HCT116 (cell line): Measurements from ENCODE around the gene KRTAP19-8. TPM values are rescaled to one million over a fixed set of nuclear protein-coding genes. Genes with fewer than 3 reads are reported as not detected.

Experiments used
- ATAC-seq: fragments of 200-7000 bp; cut with Tn5 transposase; 2 replicates; pipeline ENCODE4 v1.9.1; 2020; ENCODE audit warnings: mild to moderate bottlenecking, moderate library complexity
- BruUV-seq: library from RNA; stranded (reverse); fragments of 400-500 nt; replicated peaks from 2 replicates; lab custom pipeline; 2021; lab: Mats Ljungman, UMichigan
- CTCF ChIA-PET: fragments of 300-600 bp; sonication (Branson Sonifier 250); formaldehyde crosslinking; loops from one replicate; lab custom pipeline; 2021; ENCODE audit warnings: antibody characterized with exemption; lab: Charles Lee
- POLR2A ChIA-PET: fragments of 300-600, 350-600 bp; sonication (Branson Sonifier 250); formaldehyde crosslinking; loops from one replicate; lab custom pipeline; 2021; ENCODE audit warnings: antibody characterized with exemption; lab: Charles Lee
- RAD21 ChIA-PET, 2 experiments: fragments of 300-600 bp; sonication (Branson Sonifier 250); formaldehyde crosslinking; loops; one replicate each; lab custom pipeline; 2023; ENCODE audit warnings: low total read pairs in 2 of 2; ENCODE audit not compliant: uncharacterized antibody in 2 of 2, unreplicated experiment in 2 of 2, low non-redundant PET in 1 of 2; lab: Charles Lee
- DNase-seq: peaks from one replicate; pipeline ENCODE4 v3.0.0-alpha.2; 2010; ENCODE audit warnings: low read depth, low spot score
- H2AFZ ChIP-seq: fragments of 200-600 bp; shearing (Covaris generic), sonication (generic); 2 replicates; pipeline ENCODE4 v1.6.1; 2017; ENCODE audit warnings: low read depth, mixed run types, mixed read lengths, antibody characterized with exemption, low read length; ENCODE audit not compliant: poor library complexity, severe bottlenecking
- H3K27ac ChIP-seq: 2 replicates; pipeline ENCODE4 v1.5.1; 2012; ENCODE audit warnings: low read depth, low read length
- H3K27me3 ChIP-seq: fragments of 200-600 bp; sonication (generic); 2 replicates; pipeline ENCODE4 v1.6.1; 2016; ENCODE audit warnings: mixed run types, low read length, mixed read lengths; ENCODE audit not compliant: insufficient read depth
- H3K36me3 ChIP-seq, 2 experiments: fragments of 200-500 bp in 1 of 2; fragments of 200-600 bp in 1 of 2; sonication (Bioruptor generic) in 1 of 2; sonication (generic) in 1 of 2; 2 replicates each; pipeline versions ENCODE4 v1.5.1 to v1.6.1; 2014 to 2016; ENCODE audit warnings: low read length in 2 of 2, inconsistent platforms in 1 of 2, mixed read lengths in 1 of 2, mixed run types in 1 of 2; ENCODE audit not compliant: insufficient read depth in 2 of 2, control insufficient read depth in 1 of 2
- H3K4me1 ChIP-seq, 2 experiments: fragments of 200-600 bp in 1 of 2; sonication (generic) in 1 of 2; 2 replicates each; pipeline versions ENCODE4 v1.5.1 to v1.6.1; 2012 to 2017; ENCODE audit warnings: low read length in 2 of 2, inconsistent platforms in 1 of 2, mild to moderate bottlenecking in 1 of 2, mixed read lengths in 1 of 2, mixed run types in 1 of 2, moderate library complexity in 1 of 2; ENCODE audit not compliant: insufficient read depth in 2 of 2, control insufficient read depth in 1 of 2
- H3K4me2 ChIP-seq: fragments of 200-600 bp; sonication (generic); 2 replicates; pipeline ENCODE4 v1.6.1; 2017; ENCODE audit warnings: mixed run types, low read length, mixed read lengths
- H3K4me3 ChIP-seq, 2 experiments: fragments of 200-600 bp in 1 of 2; sonication (generic) in 1 of 2; replicated peaks in 1 of 2; 2 replicates each; pipeline ENCODE4 v1.5.1; 2011 to 2016; ENCODE audit warnings: low read length in 2 of 2, control low read depth in 1 of 2, low read depth in 1 of 2, mild to moderate bottlenecking in 1 of 2, mixed read lengths in 1 of 2, mixed run types in 1 of 2
- H3K79me2 ChIP-seq: fragments of 200-600 bp; sonication (generic); 2 replicates; pipeline ENCODE4 v1.6.1; 2017; ENCODE audit warnings: mild to moderate bottlenecking, mixed run types, low read length, moderate library complexity, mixed read lengths; ENCODE audit not compliant: insufficient read depth
- H3K9ac ChIP-seq: fragments of 200-600 bp; sonication (generic); 2 replicates; pipeline ENCODE4 v1.6.1; 2016; ENCODE audit warnings: low read length, mixed read lengths
- H3K9me2 ChIP-seq: fragments of 200-600 bp; sonication (generic), shearing (Covaris generic); 2 replicates; pipeline ENCODE4 v1.6.1; 2017; ENCODE audit warnings: mixed run types, mild to moderate bottlenecking, moderate library complexity; ENCODE audit not compliant: insufficient read depth
- H3K9me3 ChIP-seq, 2 experiments: fragments of 200-500 bp in 1 of 2; fragments of 200-600 bp in 1 of 2; sonication (Bioruptor generic) in 1 of 2; sonication (generic) in 1 of 2; 2 replicates each; pipeline ENCODE4 v1.6.1; 2014 to 2017; ENCODE audit warnings: low read length in 2 of 2, mixed read lengths in 2 of 2, inconsistent platforms in 1 of 2, low read depth in 1 of 2, mild to moderate bottlenecking in 1 of 2, mixed run types in 1 of 2, moderate library complexity in 1 of 2; ENCODE audit not compliant: control insufficient read depth in 1 of 2, insufficient read depth in 1 of 2
- H4K20me1 ChIP-seq: fragments of 200-600 bp; sonication (generic), shearing (Covaris generic); 2 replicates; pipeline ENCODE4 v1.6.1; 2017; ENCODE audit warnings: mixed run types, mild to moderate bottlenecking, moderate library complexity; ENCODE audit not compliant: insufficient read depth
- CEBPB ChIP-seq: IDR thresholded peaks from 2 replicates; pipeline ENCODE4 v1.6.1; 2012; ENCODE audit warnings: low read depth
- CTCF ChIP-seq, 3 experiments: fragments of 200-600 bp in 1 of 3; sonication (generic) in 1 of 3; IDR thresholded peaks in 2 of 3; conservative IDR thresholded peaks in 1 of 3; 2 replicates each; pipeline ENCODE4 v1.5.1; 2012 to 2017; ENCODE audit warnings: low read depth in 2 of 3, low read length in 2 of 3, antibody characterized with exemption in 1 of 3, borderline replicate concordance in 1 of 3, control low read depth in 1 of 3, mild to moderate bottlenecking in 1 of 3, mixed read lengths in 1 of 3, mixed run types in 1 of 3, moderate library complexity in 1 of 3; ENCODE audit not compliant: insufficient read depth in 1 of 3
- EGR1 ChIP-seq: IDR thresholded peaks from 2 replicates; pipeline ENCODE4 v1.6.1; 2012; ENCODE audit warnings: low read depth
- ELF1 ChIP-seq: IDR thresholded peaks from 2 replicates; pipeline ENCODE4 v1.6.1; 2012; ENCODE audit warnings: low read depth, borderline replicate concordance
- EZH2 ChIP-seq: fragments of 200-600 bp; sonication (generic); IDR thresholded peaks from 2 replicates; pipeline ENCODE4 v1.6.1; 2017; ENCODE audit warnings: antibody characterized with exemption, mixed run types
- JUND ChIP-seq: IDR thresholded peaks from 2 replicates; pipeline ENCODE4 v1.6.1; 2012
- POLR2A ChIP-seq: IDR thresholded peaks from 2 replicates; pipeline ENCODE4 v1.7.0; 2011; ENCODE audit warnings: borderline replicate concordance; ENCODE audit not compliant: insufficient read depth, insufficient read length; ENCODE audit errors: extremely low read depth
- RAD21 ChIP-seq: IDR thresholded peaks from 2 replicates; pipeline ENCODE4 v1.6.1; 2012; ENCODE audit warnings: low read depth, mild to moderate bottlenecking
- SIN3A ChIP-seq: IDR thresholded peaks from 2 replicates; pipeline ENCODE4 v1.6.1; 2012; ENCODE audit warnings: low read depth
- ZNF274 ChIP-seq: fragments of 200-500 bp; sonication (Bioruptor generic); IDR thresholded peaks from 2 replicates; pipeline ENCODE4 v1.6.1; 2014; ENCODE audit warnings: mild to moderate bottlenecking, low read depth, low read length, inconsistent platforms
- intact Hi-C: fragments of 100-400 bp; cut with micrococcal nuclease; formaldehyde crosslinking; loops from 2 replicates; pipeline ENCODE4 v1.10.0; 2022
- total RNA-seq: library from RNA; stranded (reverse); gene quantifications from one replicate; pipeline ENCODE4 v1.2.1, GENCODE V29; 2021; ENCODE audit not compliant: unreplicated experiment
- TF ChIP-seq, protein P1 (sequence below): IDR thresholded peaks from 2 replicates; pipeline ENCODE4 v1.6.1; 2011; ENCODE audit warnings: mild to moderate bottlenecking, low read length, moderate library complexity; ENCODE audit not compliant: insufficient replicate concordance; ENCODE audit errors: extremely low read depth
- TF ChIP-seq, protein P2 (sequence below): IDR thresholded peaks from 2 replicates; pipeline ENCODE4 v1.6.1; 2012
- TF ChIP-seq, protein P3 (sequence below): IDR thresholded peaks from 2 replicates; pipeline ENCODE4 v1.6.1; 2012; ENCODE audit warnings: low read depth

Gene KRTAP19-8
- total RNA-seq, 1 experiment from 2014 or later = not detected

GRCh38 chr21:31075848-31076247 lies 37.6 kb upstream of the KRTAP19-8 start (continued):
- no peak for TF ChIP-seq CTCF (IDR thresholded peaks at IDR 0.05 in 2 of 3, conservative IDR thresholded peaks at IDR 0.05 in 1 of 3; ENCODE audit: borderline replicate concordance in 1 of 3, insufficient read depth in 1 of 3, low read depth in 2 of 3, low read length in 2 of 3)
- no peak for TF ChIP-seq EGR1
- TF ChIP-seq, protein P1, sequence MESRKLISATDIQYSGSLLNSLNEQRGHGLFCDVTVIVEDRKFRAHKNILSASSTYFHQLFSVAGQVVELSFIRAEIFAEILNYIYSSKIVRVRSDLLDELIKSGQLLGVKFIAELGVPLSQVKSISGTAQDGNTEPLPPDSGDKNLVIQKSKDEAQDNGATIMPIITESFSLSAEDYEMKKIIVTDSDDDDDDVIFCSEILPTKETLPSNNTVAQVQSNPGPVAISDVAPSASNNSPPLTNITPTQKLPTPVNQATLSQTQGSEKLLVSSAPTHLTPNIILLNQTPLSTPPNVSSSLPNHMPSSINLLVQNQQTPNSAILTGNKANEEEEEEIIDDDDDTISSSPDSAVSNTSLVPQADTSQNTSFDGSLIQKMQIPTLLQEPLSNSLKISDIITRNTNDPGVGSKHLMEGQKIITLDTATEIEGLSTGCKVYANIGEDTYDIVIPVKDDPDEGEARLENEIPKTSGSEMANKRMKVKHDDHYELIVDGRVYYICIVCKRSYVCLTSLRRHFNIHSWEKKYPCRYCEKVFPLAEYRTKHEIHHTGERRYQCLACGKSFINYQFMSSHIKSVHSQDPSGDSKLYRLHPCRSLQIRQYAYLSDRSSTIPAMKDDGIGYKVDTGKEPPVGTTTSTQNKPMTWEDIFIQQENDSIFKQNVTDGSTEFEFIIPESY = no peak
- no peak for TF ChIP-seq RAD21
- no peak for TF ChIP-seq ZNF274
- no peak for TF ChIP-seq POLR2A
- no peak for TF ChIP-seq JUND
- TF ChIP-seq EZH2 = no peak
- TF ChIP-seq, protein P2, sequence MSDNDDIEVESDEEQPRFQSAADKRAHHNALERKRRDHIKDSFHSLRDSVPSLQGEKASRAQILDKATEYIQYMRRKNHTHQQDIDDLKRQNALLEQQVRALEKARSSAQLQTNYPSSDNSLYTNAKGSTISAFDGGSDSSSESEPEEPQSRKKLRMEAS = no peak

DNA sequence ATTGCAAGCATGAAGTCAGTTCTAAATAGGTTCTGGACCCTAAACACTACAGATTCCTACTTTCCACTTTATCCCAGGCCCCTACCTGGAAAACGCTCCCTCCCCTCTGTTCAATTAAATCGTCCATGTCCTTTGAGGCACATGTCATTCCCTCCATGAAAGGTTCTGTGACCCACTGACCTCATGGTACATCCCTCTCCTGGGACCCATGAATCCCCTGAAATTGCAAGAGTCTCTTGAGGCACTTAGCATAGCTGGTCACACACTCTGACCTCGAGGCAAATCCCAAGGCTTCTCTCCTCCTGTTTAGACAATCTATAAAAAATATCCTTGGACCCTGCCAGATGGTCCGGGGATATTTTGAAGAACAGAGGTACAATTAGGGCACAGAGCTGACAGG lies 34.3 kb upstream of the KRTAP19-8 start:
- Histone ChIP-seq H3K36me3 (no peaks in the 10 kb centered on the region), H2AFZ (no peak overlapping the region), H3K9me2 (no peaks in the 10 kb centered on the region), H3K9me3 (no peaks in the 10 kb centered on the region), H3K9ac (no peak overlapping the region), H4K20me1 (no peaks in the 10 kb centered on the region; the same call in 1 of the 2 replicates), H3K27me3 (peaks cover 21% of the 10 kb centered on the region; the same call in 1 of the 2 replicates), H3K79me2 (no peaks in the 10 kb centered on the region), H3K27ac (no peak overlapping the region), H3K4me1 (no peaks in the 10 kb centered on the region), H3K4me2 (no peak overlapping the region), H3K4me3 (no peak overlapping the region)
- intact Hi-C loops = no loop called here
- ChIA-PET CTCF (no interaction called here), POLR2A (no interaction called here), RAD21 (no interaction called here)
- no peak for ATAC-seq
- BruUV-seq = no TSS peak
- no peak for DNase-seq
- TF ChIP-seq RAD21 = no peak
- TF ChIP-seq ZNF274 = no peak
- TF ChIP-seq CTCF (IDR thresholded peaks at IDR 0.05 in 2 of 3, conservative IDR thresholded peaks at IDR 0.05 in 1 of 3; ENCODE audit: borderline replicate concordance in 1 of 3, insufficient read depth in 1 of 3, low read depth in 2 of 3, low read length in 2 of 3) = no peak
- TF ChIP-seq, protein P2 = no peak
- no peak for TF ChIP-seq POLR2A
- TF ChIP-seq SIN3A = no peak
- TF ChIP-seq, protein P3, sequence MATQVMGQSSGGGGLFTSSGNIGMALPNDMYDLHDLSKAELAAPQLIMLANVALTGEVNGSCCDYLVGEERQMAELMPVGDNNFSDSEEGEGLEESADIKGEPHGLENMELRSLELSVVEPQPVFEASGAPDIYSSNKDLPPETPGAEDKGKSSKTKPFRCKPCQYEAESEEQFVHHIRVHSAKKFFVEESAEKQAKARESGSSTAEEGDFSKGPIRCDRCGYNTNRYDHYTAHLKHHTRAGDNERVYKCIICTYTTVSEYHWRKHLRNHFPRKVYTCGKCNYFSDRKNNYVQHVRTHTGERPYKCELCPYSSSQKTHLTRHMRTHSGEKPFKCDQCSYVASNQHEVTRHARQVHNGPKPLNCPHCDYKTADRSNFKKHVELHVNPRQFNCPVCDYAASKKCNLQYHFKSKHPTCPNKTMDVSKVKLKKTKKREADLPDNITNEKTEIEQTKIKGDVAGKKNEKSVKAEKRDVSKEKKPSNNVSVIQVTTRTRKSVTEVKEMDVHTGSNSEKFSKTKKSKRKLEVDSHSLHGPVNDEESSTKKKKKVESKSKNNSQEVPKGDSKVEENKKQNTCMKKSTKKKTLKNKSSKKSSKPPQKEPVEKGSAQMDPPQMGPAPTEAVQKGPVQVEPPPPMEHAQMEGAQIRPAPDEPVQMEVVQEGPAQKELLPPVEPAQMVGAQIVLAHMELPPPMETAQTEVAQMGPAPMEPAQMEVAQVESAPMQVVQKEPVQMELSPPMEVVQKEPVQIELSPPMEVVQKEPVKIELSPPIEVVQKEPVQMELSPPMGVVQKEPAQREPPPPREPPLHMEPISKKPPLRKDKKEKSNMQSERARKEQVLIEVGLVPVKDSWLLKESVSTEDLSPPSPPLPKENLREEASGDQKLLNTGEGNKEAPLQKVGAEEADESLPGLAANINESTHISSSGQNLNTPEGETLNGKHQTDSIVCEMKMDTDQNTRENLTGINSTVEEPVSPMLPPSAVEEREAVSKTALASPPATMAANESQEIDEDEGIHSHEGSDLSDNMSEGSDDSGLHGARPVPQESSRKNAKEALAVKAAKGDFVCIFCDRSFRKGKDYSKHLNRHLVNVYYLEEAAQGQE = no peak
- TF ChIP-seq ELF1 = no peak
- no peak for TF ChIP-seq CEBPB
